Suprapubic skin (tissue), 4 donors: Measurements from ENCODE around the gene PCGF1. TPM values are rescaled to one million over a fixed set of nuclear protein-coding genes. Genes with fewer than 3 reads are reported as not detected.

Source experiments
- DNase-seq, 2 donors: peaks; one replicate each; pipeline ENCODE4 v3.0.0-alpha.2; 2019; ENCODE audit warnings: low spot score in 2 of 2
- H3K27ac ChIP-seq: fragments of 200-600 bp; sonication (generic); one replicate; pipeline ENCODE4 v1.5.1; 2019
- H3K27me3 ChIP-seq: fragments of 200-600 bp; sonication (generic); one replicate; pipeline ENCODE4 v1.5.1; 2019
- H3K36me3 ChIP-seq: fragments of 200-600 bp; sonication (generic); one replicate; pipeline ENCODE4 v1.5.1; 2019
- H3K4me1 ChIP-seq: fragments of 200-600 bp; sonication (generic); one replicate; pipeline ENCODE4 v1.5.1; 2019
- H3K4me3 ChIP-seq: fragments of 200-600 bp; sonication (generic); one replicate; pipeline ENCODE4 v1.5.1; 2019; ENCODE audit warnings: mild to moderate bottlenecking
- H3K9me3 ChIP-seq: fragments of 200-600 bp; sonication (generic); one replicate; pipeline ENCODE4 v1.5.1; 2019
- CTCF ChIP-seq, 2 donors: fragments of 200-600 bp in 1 of 2; fragments of 450-650 bp in 1 of 2; sonication (generic) in 1 of 2; IDR thresholded peaks; one replicate each; pipeline ENCODE4 v1.5.1; 2016 to 2019; ENCODE audit warnings: antibody characterized with exemption in 2 of 2, mild to moderate bottlenecking in 1 of 2, moderate library complexity in 1 of 2
- EP300 ChIP-seq: sonication (generic); formaldehyde crosslinking; IDR thresholded peaks from one replicate; pipeline ENCODE4 v1.6.1; 2017; ENCODE audit warnings: antibody characterized with exemption
- POLR2A ChIP-seq, 2 donors: fragments of 450-650 bp; IDR thresholded peaks; one replicate each; pipeline ENCODE4 v1.6.1; 2017; ENCODE audit warnings: antibody characterized with exemption in 2 of 2, mild to moderate bottlenecking in 2 of 2, moderate library complexity in 2 of 2
- POLR2AphosphoS5 ChIP-seq, 3 donors: sonication (generic); formaldehyde crosslinking; IDR thresholded peaks; one replicate each; pipeline ENCODE4 v1.6.1; 2017; ENCODE audit warnings: antibody characterized with exemption in 3 of 3
- WGBS: methylation state at CpG from one replicate; pipeline ENCODE4 v1.1.5; 2018; 5-methylcytosine and 5-hydroxymethylcytosine counted together
- total RNA-seq, 4 donors: library from RNA; depleted of rRNA; stranded (reverse); fragments of >200 nt; gene quantifications; one replicate each; pipeline ENCODE4 v1.1.0, GENCODE V29; 2016

The PCGF1 gene
- total RNA-seq, 4 donors from 2014 or later: 15.6 to 77.0 (median 19.7) TPM

GRCh38 chr2:74544634-74545033 lies 37.1 kb upstream of the PCGF1 start:
- DNase-seq: no peak
- H3K27me3 ChIP-seq: peaks cover 5% of the 10 kb centered on the region
- 88% methylated on average over 3 of the region's 3 CpGs for WGBS
- peaks cover 18% of the 10 kb centered on the region for H3K4me1 ChIP-seq
- H3K9me3 ChIP-seq: no peaks in the 10 kb centered on the region
- H3K36me3 ChIP-seq: no peaks in the 10 kb centered on the region
- H3K27ac ChIP-seq: no peak overlapping the region
- no peak overlapping the region for H3K4me3 ChIP-seq
- TF ChIP-seq POLR2A (IDR thresholded peaks at IDR 0.05): no peak
- TF ChIP-seq EP300: no peak
- TF ChIP-seq CTCF (IDR thresholded peaks at IDR 0.05): no peak
- TF ChIP-seq POLR2AphosphoS5 (IDR thresholded peaks at IDR 0.05): no peak

GRCh38 chr2:74542978-74543377 lies 35.5 kb upstream of the PCGF1 start:
- Histone ChIP-seq H3K9me3 (no peaks in the 10 kb centered on the region), H3K36me3 (no peaks in the 10 kb centered on the region), H3K27me3 (no peaks in the 10 kb centered on the region), H3K27ac (no peak overlapping the region), H3K4me1 (peaks cover 2% of the 10 kb centered on the region), H3K4me3 (no peak overlapping the region)
- no peak for DNase-seq
- TF ChIP-seq POLR2A (IDR thresholded peaks at IDR 0.05) (no peak), EP300 (no peak), CTCF (IDR thresholded peaks at IDR 0.05) (no peak), POLR2AphosphoS5 (IDR thresholded peaks at IDR 0.05) (no peak)
- 81% methylated on average over 1 of the region's 1 CpG for WGBS

- H3K4me1 ChIP-seq: peaks cover 2% of the 10 kb centered on the region
- no peaks in the 10 kb centered on the region for H3K36me3 ChIP-seq
- DNase-seq: no peak
- H3K9me3 ChIP-seq: no peaks in the 10 kb centered on the region
- H3K27ac ChIP-seq: no peak overlapping the region
- H3K27me3 ChIP-seq: no peaks in the 10 kb centered on the region
- WGBS: 59% methylated on average over 5 of the region's 5 CpGs
- no peak for TF ChIP-seq POLR2A (IDR thresholded peaks at IDR 0.05)
- no peak for TF ChIP-seq POLR2AphosphoS5 (IDR thresholded peaks at IDR 0.05)
- no peak for TF ChIP-seq CTCF (IDR thresholded peaks at IDR 0.05)
- no peak for TF ChIP-seq EP300
- H3K4me3 ChIP-seq: no peak overlapping the region
These were observed 32.8 kb upstream of the PCGF1 start for GRCh38 chr2:74540291-74540690.

GRCh38 chr2:74538881-74539339 lies 31.4 kb upstream of the PCGF1 start:
- Histone ChIP-seq H3K36me3 (peaks cover under 1% of the 10 kb centered on the region), H3K27ac (no peak overlapping the region), H3K4me1 (peaks cover 2% of the 10 kb centered on the region), H3K27me3 (no peaks in the 10 kb centered on the region), H3K4me3 (no peak overlapping the region), H3K9me3 (no peaks in the 10 kb centered on the region)
- WGBS: 76% methylated on average over 7 of the region's 7 CpGs
- TF ChIP-seq POLR2A (IDR thresholded peaks at IDR 0.05): no peak
- TF ChIP-seq POLR2AphosphoS5 (IDR thresholded peaks at IDR 0.05): no peak
- TF ChIP-seq CTCF (IDR thresholded peaks at IDR 0.05): no peak
- no peak for TF ChIP-seq EP300
- no peak for DNase-seq

GRCh38 chr2:74537140-74537539 lies 29.6 kb upstream of the PCGF1 start:
- no peak overlapping the region for H3K4me3 ChIP-seq
- WGBS: 44% methylated on average over 4 of the region's 4 CpGs
- no peaks in the 10 kb centered on the region for H3K27me3 ChIP-seq
- H3K9me3 ChIP-seq: no peaks in the 10 kb centered on the region
- H3K36me3 ChIP-seq: peaks cover 17% of the 10 kb centered on the region
- TF ChIP-seq CTCF (IDR thresholded peaks at IDR 0.05) (no peak), POLR2A (IDR thresholded peaks at IDR 0.05) (no peak), POLR2AphosphoS5 (IDR thresholded peaks at IDR 0.05) (no peak), EP300 (no peak)
- DNase-seq: no peak
- H3K27ac ChIP-seq: no peak overlapping the region
- H3K4me1 ChIP-seq: peaks cover 2% of the 10 kb centered on the region
